SK-N-SH treated with all-trans-retinoic acid at 6 μM for 48 hours (cell line): Measurements from ENCODE around the gene FBLN2.

ENCODE experiments used
- ATAC-seq: fragments of 200-7000 bp; cut with Tn5 transposase; 3 replicates; pipeline ENCODE4 v1.9.1; 2020; ENCODE audit warnings: mild to moderate bottlenecking, moderate library complexity
- ARNTL ChIP-seq: fragments of 450-650 bp; formaldehyde crosslinking; IDR thresholded peaks from 2 replicates; pipeline ENCODE4 v1.5.0; 2020; ENCODE audit warnings: low read depth, mild to moderate bottlenecking, moderate library complexity, borderline replicate concordance
- BACH2 ChIP-seq: fragments of 250-450 bp; sonication (Bioruptor Pico); IDR thresholded peaks from 2 replicates; pipeline ENCODE4 v1.9.0; 2021; ENCODE audit warnings: mild to moderate bottlenecking, borderline replicate concordance
- CREB5 ChIP-seq: fragments of 250-450 bp; sonication (Bioruptor Pico); IDR thresholded peaks from 2 replicates; pipeline ENCODE4 v1.5.1; 2020; ENCODE audit warnings: low read depth, mild to moderate bottlenecking, moderate library complexity
- CSDC2 ChIP-seq: fragments of 250-450 bp; sonication (Bioruptor Pico); IDR thresholded peaks from 2 replicates; pipeline ENCODE4 v1.5.0; 2020; ENCODE audit warnings: mild to moderate bottlenecking, moderate library complexity
- CSRNP3 ChIP-seq: fragments of 250-450 bp; sonication (Bioruptor Pico); IDR thresholded peaks from 2 replicates; pipeline ENCODE4 v1.5.1; 2021; ENCODE audit warnings: mild to moderate bottlenecking, moderate library complexity
- ESRRG ChIP-seq: fragments of 250-450 bp; sonication (Bioruptor Pico); IDR thresholded peaks from 2 replicates; pipeline ENCODE4 v1.6.1; 2021; ENCODE audit warnings: mild to moderate bottlenecking
- GLIS3 ChIP-seq: fragments of 250-450 bp; sonication (Bioruptor Pico); IDR thresholded peaks from 2 replicates; pipeline ENCODE4 v1.5.0; 2020; ENCODE audit warnings: mild to moderate bottlenecking, moderate library complexity
- ISL1 ChIP-seq: fragments of 250-450 bp; sonication (Bioruptor Pico); IDR thresholded peaks from 2 replicates; pipeline ENCODE4 v2.1.2; 2022; ENCODE audit warnings: mild to moderate bottlenecking, moderate library complexity
- OSR1 ChIP-seq: fragments of 250-450 bp; sonication (Bioruptor Pico); IDR thresholded peaks from 2 replicates; pipeline ENCODE4 v1.8.0; 2022; ENCODE audit warnings: moderate library complexity, mild to moderate bottlenecking, inconsistent platforms
- PATZ1 ChIP-seq: fragments of 250-450 bp; sonication (Bioruptor Pico); IDR thresholded peaks from 2 replicates; pipeline ENCODE4 v1.8.0; 2020; ENCODE audit warnings: mild to moderate bottlenecking, moderate library complexity, borderline replicate concordance
- POU6F1 ChIP-seq: fragments of 250-450 bp; sonication (Bioruptor Pico); IDR thresholded peaks from 2 replicates; pipeline ENCODE4 v1.8.0; 2021; ENCODE audit warnings: low read depth, mild to moderate bottlenecking, moderate library complexity, borderline replicate concordance
- PPARA ChIP-seq: fragments of 250-450 bp; sonication (Bioruptor Pico); IDR thresholded peaks from 2 replicates; pipeline ENCODE4 v1.5.0; 2020; ENCODE audit warnings: mild to moderate bottlenecking, borderline replicate concordance
- RARB ChIP-seq: fragments of 250-450 bp; sonication (Bioruptor Pico); IDR thresholded peaks from 2 replicates; pipeline ENCODE4 v1.8.0; 2021; ENCODE audit warnings: mild to moderate bottlenecking, moderate library complexity
- SNAI2 ChIP-seq: fragments of 250-450 bp; sonication (Bioruptor Pico); IDR thresholded peaks from 2 replicates; pipeline ENCODE4 v1.5.0; 2020; ENCODE audit warnings: mild to moderate bottlenecking, moderate library complexity
- TCF4 ChIP-seq: fragments of 250-450 bp; sonication (Bioruptor Pico); IDR thresholded peaks from 2 replicates; pipeline ENCODE4 v1.8.0; 2021; ENCODE audit warnings: mild to moderate bottlenecking, moderate library complexity, borderline replicate concordance
- TOX ChIP-seq: fragments of 250-450 bp; sonication (Bioruptor Pico); IDR thresholded peaks from 2 replicates; pipeline ENCODE4 v1.8.0; 2021; ENCODE audit warnings: mild to moderate bottlenecking, moderate library complexity, borderline replicate concordance
- ZFP3 ChIP-seq: fragments of 250-450 bp; sonication (Bioruptor Pico); IDR thresholded peaks from 2 replicates; pipeline ENCODE4 v1.5.0; 2020; ENCODE audit warnings: mild to moderate bottlenecking, moderate library complexity
- ZFP30 ChIP-seq: fragments of 450-650 bp; formaldehyde crosslinking; IDR thresholded peaks from 2 replicates; pipeline ENCODE4 v1.5.0; 2022; ENCODE audit warnings: mild to moderate bottlenecking, moderate library complexity
- ZNF565 ChIP-seq: fragments of 450-650 bp; formaldehyde crosslinking; conservative IDR thresholded peaks from 2 replicates; pipeline ENCODE4 v1.5.0; 2020; ENCODE audit warnings: low read depth, mild to moderate bottlenecking, moderate library complexity

FBLN2 gene

GRCh38 chr3:13670292-13670691 is 121.4 kb downstream of the FBLN2 start:
- TF ChIP-seq CSRNP3 (CRISPR knock-in tag): no peak
- TF ChIP-seq ZFP3: no peak
- TF ChIP-seq TCF4 (CRISPR knock-in tag): no peak
- TF ChIP-seq SNAI2 (CRISPR knock-in tag): no peak
- TF ChIP-seq GLIS3 (CRISPR knock-in tag): no peak
- TF ChIP-seq RARB (CRISPR knock-in tag): no peak
- TF ChIP-seq PPARA (CRISPR knock-in tag): no peak
- no peak for TF ChIP-seq ESRRG (CRISPR knock-in tag)
- no peak for TF ChIP-seq ZFP30 (CRISPR knock-in tag)
- TF ChIP-seq BACH2 (CRISPR knock-in tag): no peak
- TF ChIP-seq ARNTL (CRISPR knock-in tag): no peak
- no peak for TF ChIP-seq TOX (CRISPR knock-in tag)
- no peak for TF ChIP-seq CSDC2 (CRISPR knock-in tag)
- TF ChIP-seq OSR1: no peak
- TF ChIP-seq CREB5: no peak
- no peak for TF ChIP-seq ISL1
- no peak for TF ChIP-seq POU6F1 (CRISPR knock-in tag)
- ATAC-seq: no peak

- ATAC-seq: no peak
These were observed 122.7 kb downstream of the FBLN2 start for GRCh38 chr3:13671482-13672233.

More at GRCh38 chr3:13671482-13672233, 122.7 kb downstream of the FBLN2 start:
- TF ChIP-seq PPARA (CRISPR knock-in tag) (no peak), ZNF565 (CRISPR knock-in tag) (no peak), POU6F1 (CRISPR knock-in tag) (no peak), GLIS3 (CRISPR knock-in tag) (no peak), PATZ1 (CRISPR knock-in tag) (no peak)
